ENCODE results near the gene BAG3. TPM values are rescaled to one million over a fixed set of nuclear protein-coding genes. Genes with fewer than 3 reads are reported as not detected.

BAG3 gene
- total RNA-seq, 1 donor from 2014 or later = 50.1 TPM

DNA sequence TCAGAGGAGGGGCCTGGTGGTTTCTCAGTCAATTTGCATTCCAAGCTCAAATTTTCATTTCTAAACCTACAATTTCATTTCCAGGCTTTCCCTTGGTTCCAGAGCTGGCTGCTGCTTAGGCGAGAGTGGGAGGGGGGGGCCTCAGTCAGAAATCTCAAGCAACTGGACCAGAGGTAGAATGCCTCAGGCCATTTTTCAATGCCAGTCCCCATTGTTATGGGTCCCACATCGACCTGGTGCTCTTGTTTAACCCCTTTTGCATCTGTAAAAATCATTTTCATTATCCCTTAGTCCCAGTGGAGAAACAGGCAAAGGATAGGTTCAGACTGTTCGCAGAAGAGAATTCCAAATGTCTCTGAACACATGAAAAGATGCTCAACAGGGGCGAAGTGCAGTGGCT is 13.5 kb upstream of the BAG3 start:
- intact Hi-C loops (cut with DNase I) = no loop called here
- no peak for DNase-seq (ENCODE audit: low spot score)
- no peak for ATAC-seq

DNA sequence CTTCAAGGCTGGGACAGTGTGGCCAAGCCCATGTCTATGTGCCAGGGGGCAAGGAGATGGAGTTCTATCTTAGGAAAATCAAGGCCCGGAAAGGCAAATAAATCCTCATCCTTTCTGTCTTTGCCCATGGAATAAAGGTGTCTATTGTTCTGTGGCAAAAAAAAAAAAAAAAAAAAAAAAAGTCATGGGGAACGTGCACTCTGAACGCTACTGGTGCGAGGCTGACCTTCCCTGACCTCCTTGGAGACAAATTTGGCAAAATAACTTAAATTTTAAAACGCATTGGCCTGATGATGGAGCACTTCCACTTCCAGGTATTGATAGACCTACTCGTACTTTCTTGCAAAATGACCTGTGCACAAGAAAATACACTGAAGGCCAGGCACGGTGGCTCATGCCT is 12.2 kb upstream of the BAG3 start:
- ATAC-seq (no peak), DNase-seq (ENCODE audit: low spot score) (no peak)
- intact Hi-C loops (cut with DNase I) = no loop called here

DNA sequence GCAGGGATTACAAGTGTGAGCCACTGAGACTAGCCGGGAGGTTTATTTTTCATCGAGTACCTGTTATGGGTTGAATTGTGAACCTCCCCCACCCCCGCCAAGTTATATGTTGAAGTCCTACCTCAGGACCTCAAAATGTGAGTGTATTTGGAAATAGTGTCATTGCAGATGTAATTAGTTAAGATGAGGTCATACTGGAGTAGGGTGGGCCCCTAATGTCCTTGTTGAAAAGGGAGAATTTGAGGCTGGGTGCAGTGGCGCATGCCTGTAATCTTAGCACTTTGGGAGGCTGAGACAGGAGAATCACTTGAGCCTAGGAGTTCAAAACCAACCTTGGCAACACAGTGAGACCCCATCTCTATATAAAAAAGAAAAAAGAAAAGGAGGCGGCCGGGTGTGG is 10.8 kb upstream of the BAG3 start:
- ATAC-seq (no peak), DNase-seq (ENCODE audit: low spot score) (no peak)
- intact Hi-C loops (cut with DNase I) = no loop called here

DNA sequence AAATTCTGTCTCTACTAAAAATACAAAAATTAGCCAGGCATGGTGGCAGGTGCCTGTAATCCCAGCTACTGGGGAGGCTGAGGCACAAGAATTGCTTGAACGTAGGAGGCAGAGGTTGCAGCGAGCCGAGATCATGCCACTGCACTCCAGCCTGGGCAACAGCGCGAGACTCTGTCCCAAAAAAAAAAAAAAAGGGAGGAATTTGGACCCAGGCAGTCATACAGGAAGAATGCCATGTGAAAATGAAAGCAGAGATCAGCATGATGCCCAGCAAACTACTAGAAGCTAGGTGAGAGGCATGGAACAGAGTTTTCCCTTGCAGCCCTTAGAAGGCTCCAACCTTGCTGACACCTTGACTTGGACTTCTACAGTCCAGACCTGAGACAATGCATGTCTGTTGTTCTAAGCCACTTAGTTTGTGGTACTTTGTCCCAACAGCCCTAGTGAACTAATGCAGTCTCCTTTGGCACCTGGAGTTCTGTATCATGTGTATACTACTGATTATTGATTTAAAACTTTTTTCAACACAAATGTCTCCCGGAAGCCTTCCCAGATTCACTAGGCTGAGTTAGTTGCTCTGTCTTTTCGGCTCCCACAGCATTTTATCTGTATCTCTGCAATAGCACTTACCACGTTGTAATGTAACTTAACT is 10.2 kb upstream of the BAG3 start:
- intact Hi-C loops (cut with DNase I) = no loop called here
- no peak for ATAC-seq
- DNase-seq (ENCODE audit: low spot score) = no peak

DNA sequence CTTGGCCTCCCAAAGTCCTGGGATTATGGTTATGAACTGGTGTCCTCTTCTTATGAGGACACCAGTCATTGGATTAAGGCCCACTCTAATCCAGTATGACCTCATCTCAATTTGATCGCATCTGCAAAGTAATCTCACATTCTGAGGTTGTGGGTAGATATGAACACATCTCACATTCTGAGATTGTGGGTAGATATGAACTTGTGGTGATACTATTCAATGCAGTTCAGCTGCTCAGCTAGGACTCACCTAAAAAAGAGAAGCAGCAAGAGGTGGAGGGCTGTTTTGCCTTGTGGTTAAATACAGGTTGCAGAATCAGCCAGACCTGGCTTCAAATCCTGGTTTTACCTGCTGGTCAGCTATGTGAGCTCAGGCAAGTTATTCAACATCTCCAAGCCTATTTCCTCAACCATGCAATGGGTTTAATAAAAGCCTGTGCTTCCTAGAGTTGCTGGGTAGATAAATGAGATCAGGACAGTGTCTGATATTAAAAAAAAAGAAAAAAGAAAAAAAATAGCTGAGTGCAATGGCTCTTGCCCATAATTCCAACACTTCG is 8.5 kb upstream of the BAG3 start:
- DNase-seq (ENCODE audit: low spot score) = no peak
- ATAC-seq = no peak
- intact Hi-C loops (cut with DNase I) = no loop called here

DNA sequence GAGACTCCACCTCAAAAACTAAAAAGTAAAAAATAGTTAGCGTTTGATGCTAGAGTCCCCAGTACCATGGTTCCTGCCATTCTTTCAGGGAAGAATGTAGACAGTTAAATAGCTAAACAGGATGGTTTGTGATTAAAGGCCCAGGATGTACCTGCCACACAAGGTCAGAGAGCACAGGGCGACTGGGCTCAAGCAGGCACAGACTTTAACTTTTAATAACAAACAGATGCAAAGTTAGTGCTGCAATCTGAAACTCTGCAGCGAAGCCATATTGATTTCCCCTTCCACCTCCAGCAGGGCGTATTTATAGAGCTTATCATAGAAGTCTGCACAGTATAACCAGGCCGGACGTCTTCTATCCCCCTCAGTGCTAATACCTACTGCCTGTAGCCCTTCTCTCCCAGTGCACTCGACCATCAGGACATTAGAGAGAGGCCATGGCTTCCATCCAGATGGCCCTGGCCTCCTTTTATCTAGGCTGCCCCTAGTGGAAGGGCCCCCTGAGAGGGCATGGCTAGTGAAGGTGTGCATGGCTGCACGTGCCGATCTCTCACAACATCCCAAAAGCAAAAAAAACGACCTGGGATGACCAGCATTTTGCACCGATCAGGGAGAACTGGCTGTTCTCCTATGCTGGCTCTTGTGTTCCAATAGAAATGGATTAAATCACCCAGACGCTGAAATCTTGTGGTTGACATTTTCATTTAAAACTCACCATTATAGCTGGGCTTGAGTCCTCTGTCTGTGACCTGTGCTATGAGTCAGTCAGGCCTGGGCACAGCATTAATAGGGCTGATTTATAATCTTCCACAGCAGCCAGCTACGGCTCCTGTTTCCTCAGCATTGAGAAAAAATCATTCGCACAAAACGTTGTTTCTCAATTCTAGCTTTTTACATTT is 7.6 kb upstream of the BAG3 start:
- intact Hi-C loops (cut with DNase I) = no loop called here
- DNase-seq (ENCODE audit: low spot score) (no peak), ATAC-seq (peak; percentile 76)

DNA sequence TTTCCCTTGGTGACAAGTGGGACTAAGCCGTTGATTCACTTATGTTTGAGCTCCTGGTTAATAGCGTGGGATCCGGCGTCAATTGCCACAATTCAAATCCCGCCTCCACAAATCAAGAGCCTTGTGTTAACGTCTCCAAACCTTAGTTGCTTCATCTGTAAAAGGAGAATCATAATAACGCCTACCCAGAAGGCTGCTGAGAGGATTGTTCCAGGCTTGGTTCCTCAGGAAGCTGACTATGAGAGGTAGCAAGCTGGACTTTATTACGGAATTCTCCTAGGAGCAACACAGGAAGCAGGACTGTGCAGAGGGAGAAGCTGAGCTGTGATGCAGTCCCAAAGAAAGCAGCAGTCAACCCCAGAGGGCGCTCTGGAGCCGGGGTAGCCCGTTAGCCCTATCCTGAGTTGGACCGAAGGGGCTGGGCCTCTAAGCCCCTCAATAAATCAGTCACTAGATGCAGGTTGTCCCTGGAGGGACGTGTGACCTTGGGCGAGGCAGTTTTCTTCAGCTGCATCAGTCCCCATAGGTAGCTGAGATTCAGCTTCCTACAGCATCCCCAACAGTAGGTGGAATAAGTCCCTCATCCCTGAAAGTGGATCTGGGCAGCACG is 6.9 kb upstream of the BAG3 start:
- DNase-seq (ENCODE audit: low spot score) (no peak), ATAC-seq (peak; percentile 24)
- intact Hi-C loops (cut with DNase I) = no loop called here

DNA sequence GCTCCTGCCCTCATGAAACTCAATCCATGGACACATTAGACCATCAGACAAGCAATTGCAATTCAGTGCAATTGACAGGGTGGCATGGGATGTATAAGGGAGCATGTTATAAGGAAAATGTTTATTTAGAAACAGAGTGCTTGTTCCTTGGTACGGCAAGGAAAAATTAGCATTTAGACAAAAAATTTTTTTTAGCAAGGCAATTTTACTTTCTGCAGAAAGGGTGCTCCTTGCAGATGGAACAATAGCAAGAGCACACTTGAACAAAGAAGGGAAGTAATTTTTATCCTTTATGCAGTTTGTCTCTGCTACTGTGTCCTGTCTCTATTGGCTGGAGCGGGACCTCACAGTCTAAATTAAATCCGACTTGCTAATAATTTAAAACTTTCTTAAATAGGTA is 6.2 kb upstream of the BAG3 start:
- no peak for ATAC-seq
- no peak for DNase-seq (ENCODE audit: low spot score)
- intact Hi-C loops (cut with DNase I) = no loop called here

DNA sequence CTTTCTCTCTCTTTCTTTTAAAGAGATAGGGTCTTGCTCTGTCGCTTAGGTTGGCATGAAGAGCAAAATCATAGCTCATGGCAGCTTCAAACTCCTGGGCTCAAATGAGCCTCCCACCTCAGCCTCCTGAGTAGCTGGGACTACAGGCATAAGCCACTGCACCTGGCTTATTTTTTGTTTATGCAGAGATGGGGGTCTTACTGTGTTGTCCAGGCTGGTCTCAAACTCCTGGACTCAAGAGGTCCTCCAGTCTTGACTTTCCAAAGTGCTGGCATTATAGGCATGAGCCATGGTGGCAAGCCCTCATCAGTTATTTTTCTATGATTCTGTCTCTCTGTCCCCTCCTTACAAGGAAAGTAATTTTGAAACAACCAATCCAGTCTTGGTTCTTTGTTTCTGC is 1.1 kb upstream of the BAG3 start:
- ATAC-seq (no peak), DNase-seq (ENCODE audit: low spot score) (no peak)
- intact Hi-C loops (cut with DNase I) = no loop called here

DNA sequence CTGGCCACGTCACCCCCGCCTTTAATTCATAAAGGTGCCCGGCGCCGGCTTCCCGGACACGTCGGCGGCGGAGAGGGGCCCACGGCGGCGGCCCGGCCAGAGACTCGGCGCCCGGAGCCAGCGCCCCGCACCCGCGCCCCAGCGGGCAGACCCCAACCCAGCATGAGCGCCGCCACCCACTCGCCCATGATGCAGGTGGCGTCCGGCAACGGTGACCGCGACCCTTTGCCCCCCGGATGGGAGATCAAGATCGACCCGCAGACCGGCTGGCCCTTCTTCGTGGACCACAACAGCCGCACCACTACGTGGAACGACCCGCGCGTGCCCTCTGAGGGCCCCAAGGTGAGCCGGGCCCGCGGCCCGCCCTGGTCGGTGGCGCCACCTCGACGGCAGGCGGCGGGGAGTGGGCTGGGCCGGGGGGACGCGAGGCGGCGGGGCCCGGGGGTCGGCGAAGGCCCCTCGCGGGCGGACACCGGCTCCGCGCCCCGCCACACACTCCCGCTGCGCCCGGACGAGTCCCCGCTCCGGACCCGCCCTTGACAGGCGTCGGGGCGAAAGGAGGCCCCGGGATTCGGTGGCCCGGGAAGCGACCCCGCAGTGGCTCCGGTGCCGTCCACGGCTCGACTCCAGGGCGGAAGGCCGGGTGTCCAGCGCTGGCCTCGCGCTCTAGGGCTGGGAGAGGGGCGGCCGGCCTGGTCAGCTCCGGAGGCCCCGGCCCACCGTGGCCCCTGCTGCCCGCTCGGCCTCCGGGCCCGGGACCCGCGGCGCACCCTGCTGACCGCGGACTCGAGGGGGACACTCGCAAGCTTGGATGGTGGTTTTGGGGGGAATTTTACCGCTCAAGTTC is 557 bp downstream of the BAG3 start:
- ATAC-seq (no peak), DNase-seq (ENCODE audit: low spot score) (no peak)
- intact Hi-C loops (cut with DNase I) = no loop called here

DNA sequence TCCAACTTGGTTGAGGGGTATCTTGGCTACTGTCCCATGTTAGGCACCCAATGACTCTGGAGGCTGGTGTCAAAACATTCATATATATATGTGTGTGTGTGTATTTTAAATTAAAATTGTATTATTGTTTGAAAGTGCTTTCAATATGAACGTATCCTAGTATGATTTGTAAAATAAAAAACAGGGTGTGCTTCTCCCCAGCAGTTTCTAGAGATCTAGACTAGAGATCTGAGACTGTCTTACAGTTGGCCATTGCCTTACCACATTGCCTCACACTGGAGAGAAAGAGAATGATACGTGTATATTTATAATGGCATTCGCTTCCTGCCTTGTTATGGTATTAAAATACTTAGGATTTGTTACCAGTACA is 1.2 kb downstream of the BAG3 start:
- intact Hi-C loops (cut with DNase I) = no loop called here
- ATAC-seq = peak; percentile 59
- DNase-seq (ENCODE audit: low spot score) = no peak

DNA sequence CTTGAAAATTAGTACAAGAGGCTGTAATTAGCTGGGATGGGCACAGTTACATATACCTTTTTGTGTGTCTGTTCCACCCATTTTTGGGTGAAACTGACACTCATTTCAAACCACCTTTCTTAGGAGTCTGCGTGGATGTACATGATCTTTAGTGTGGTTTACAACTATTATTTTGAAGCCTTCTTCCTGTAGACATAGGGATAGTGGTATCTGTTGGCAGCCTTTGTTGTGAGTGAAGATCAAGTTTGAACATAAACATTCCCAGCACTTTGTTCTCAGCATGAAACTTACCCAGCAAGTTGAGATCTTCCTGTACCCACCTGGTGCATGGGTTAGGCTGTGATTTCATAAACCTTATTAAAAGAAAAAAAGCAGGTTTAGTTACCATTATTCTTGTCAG is 2.0 kb downstream of the BAG3 start:
- ATAC-seq = no peak
- intact Hi-C loops (cut with DNase I) = no loop called here
- DNase-seq (ENCODE audit: low spot score) = no peak

DNA sequence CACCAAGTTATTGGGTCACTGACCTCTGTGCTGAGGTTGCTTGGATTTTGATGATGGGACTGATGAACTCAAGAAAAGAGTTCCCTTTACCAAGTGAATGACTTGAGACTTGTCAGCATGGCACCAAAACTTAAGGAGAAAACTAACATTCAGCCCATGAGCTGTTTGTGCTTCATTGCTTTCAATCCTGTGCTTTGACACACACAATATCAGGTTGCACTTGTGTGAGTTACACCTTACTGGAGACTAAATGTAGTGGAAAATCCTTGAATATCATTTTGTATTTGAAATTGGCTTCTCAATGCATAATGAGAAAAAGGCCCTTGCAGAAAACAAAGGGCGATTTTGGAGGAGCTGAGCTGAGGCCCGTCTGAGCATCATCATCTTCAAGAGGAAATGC is 2.7 kb downstream of the BAG3 start:
- intact Hi-C loops (cut with DNase I) = no loop called here
- DNase-seq (ENCODE audit: low spot score) (no peak), ATAC-seq (no peak)

DNA sequence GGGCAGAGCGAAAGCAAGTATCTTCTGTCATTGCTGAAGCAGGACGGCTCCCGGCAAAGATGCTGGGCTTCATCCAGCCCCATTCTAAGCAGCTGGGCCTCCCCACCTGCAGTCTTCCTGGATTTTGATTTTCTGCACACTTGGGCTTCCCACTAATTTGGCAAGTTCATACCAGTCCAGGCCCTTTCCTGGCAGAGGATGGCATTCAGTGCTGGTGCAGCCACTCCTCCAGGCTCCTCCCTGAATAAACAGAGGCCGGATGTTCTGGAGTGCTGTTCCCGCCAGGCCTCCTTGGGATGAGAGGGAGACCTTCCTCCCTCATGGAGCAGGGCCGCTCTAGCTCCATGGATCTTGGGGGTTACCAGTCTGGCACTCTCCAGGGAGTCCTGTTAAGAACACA is 3.4 kb downstream of the BAG3 start:
- no peak for DNase-seq (ENCODE audit: low spot score)
- intact Hi-C loops (cut with DNase I) = no loop called here
- ATAC-seq = peak; percentile 16

DNA sequence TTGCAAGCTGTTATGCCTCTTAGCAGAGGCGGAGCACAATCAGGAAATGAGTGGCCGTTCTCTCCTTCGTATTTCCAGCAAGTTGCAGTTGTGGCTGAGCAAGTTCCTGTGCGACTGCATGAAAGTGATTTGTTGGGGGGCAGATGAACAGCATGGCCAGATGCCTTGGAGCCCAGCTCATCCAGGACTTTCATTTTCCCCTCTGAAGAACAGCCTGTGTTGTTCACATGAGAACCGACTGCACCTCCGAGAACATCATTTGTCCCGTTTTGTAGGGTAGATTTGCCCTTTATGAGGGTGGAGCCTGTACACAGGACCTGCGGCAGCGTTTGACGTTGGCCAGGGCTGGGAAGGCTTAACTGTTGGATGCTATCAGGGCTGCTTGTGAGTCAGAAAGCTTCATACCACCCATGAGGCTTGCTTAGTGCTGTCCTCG is 4.4 kb downstream of the BAG3 start:
- ATAC-seq (peak; percentile 21), DNase-seq (ENCODE audit: low spot score) (no peak)
- intact Hi-C loops (cut with DNase I) = no loop called here

DNA sequence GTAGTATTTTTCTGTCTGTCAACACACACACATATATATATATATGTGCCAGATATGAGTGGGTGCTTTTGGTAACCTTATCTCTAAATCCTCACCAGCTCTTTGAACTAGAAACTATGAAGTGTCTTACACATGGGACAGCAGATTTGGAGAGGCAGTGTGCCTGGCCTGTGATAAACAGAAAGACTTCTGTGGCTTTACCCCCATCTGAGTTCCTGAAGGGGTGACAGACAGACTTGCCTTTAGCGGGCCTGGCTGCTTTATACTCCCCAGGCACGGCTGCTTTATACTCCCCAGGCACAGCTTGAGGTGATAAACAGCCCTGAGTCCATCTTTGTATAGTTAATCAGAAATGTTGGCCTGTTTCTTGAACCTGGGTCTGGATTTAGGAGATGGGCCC is 5.6 kb downstream of the BAG3 start:
- intact Hi-C loops (cut with DNase I) = no loop called here
- DNase-seq (ENCODE audit: low spot score) (no peak), ATAC-seq (no peak)

DNA sequence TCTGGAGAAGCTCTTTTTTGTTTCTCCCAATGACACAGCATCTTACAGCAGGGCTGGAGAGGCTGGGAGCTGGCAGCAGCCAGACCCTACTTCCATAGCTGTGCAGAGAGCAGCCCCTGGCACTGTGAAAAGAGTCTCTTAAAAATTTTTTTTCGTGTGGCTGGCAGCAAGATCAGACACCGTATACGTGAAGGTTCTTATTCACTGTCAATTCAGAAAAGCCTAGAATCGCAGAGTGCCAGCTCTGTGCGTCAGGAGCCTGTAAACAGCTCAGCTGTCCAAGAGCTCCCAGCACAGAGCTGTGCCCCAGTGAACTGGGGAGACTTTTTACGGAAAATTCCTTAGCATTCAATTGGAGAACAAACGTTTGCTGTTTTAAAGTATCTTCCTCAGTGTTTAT is 6.5 kb downstream of the BAG3 start:
- ATAC-seq (peak; percentile 42), DNase-seq (ENCODE audit: low spot score) (no peak)
- intact Hi-C loops (cut with DNase I) = no loop called here

DNA sequence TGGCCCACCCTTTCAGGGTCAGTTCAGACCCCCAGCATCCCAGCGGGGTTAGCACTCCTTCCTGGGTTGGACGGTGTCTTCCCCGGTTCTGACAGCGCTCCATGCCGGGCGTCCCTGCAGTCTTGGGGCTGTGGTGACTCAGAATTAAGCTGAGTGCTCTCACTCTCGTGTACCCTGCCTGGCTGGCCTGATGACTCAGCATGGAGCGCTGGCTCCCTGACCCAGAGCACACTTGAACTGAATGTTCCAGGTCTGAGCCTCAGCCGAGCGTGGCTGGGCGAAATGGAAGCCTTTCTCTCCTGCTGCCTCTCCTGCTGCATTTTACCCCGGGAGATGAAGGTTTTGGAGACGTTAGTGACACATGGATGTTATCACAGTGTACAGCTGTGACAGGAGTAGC is 7.1 kb downstream of the BAG3 start:
- intact Hi-C loops (cut with DNase I) = no loop called here
- ATAC-seq (peak; percentile 94), DNase-seq (ENCODE audit: low spot score) (peak; percentile 82)

DNA sequence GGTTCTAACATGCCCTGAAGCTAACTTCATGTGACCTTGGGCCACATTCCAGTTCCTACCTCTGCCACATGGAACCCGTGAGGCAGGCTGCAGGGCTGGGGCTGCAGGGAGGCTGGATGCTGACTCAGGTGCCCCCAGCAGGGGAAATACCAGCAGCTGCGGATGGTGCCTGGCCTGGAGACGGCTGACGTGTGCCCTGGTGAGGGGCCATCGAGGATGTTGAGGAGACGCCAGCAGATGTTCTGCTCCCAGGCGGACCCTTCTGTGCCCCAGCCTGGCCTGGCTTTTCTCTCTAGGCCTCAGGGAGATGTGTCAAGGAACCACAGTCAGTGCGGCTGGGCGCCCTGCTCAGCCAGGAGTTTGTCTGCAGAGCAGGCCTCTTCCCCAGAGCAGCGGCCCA is 8.8 kb downstream of the BAG3 start:
- no peak for DNase-seq (ENCODE audit: low spot score)
- intact Hi-C loops (cut with DNase I) = no loop called here

More for the DNA sequence above, 8.8 kb downstream of the BAG3 start:
- no peak for ATAC-seq
